ENCODE results near the gene MCTP1. TPM values are rescaled to one million over a fixed set of nuclear protein-coding genes. Genes with fewer than 3 reads are reported as not detected.

MCTP1 gene
- polyA plus RNA-seq, 3 donors: 34.4 to 72.9 (median 55.5) TPM

DNA sequence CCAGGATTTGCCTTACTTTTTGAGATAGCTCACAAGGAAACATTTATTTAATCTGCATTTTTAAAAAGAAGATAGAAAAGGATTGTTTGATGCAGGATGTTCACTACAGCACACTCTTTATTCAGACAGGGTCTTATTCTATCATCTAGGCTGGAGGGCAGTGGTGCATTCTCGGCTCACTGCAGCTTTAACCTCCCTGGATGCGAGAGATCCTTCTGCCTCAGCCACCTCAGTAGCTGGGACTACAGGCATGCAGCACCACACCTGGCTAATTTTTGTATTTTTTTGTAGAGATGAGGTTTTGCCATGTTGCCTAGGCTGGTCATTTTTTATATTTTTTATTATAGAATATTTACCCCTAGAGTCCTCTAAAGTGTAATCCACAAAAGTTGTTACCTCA, 221.4 kb downstream of the MCTP1 start:
- intact Hi-C loops (cut with micrococcal nuclease): no loop called here
- Histone ChIP-seq H3K9ac (ENCODE audit: insufficient read depth, low read length, poor library complexity, severe bottlenecking) (no peak overlapping the region), H3K4me1 (ENCODE audit: control insufficient read depth in 1 of 2, insufficient read depth in 2 of 2, low read length in 2 of 2) (peaks cover 19 to 40% of the 10 kb centered on the region in 2 donors), H3K4me3 (replicated peaks in 1 of 3; ENCODE audit: low read depth in 2 of 3, low read length in 3 of 3) (no peak overlapping the region), H3K4me2 (replicated peaks; ENCODE audit: extremely low read depth, low read length, poor library complexity, severe bottlenecking) (no peak overlapping the region), H3K9me3 (replicated peaks in 1 of 2; ENCODE audit: control insufficient read depth in 1 of 2, insufficient read depth in 1 of 2, low read length in 2 of 2) (no peaks in the 10 kb centered on the region), H3K27ac (ENCODE audit: low read depth in 1 of 2, low read length in 2 of 2) (no peak overlapping the region), H4K20me1 (ENCODE audit: insufficient read depth, low read length) (peaks cover 82% of the 10 kb centered on the region), H3K36me3 (replicated peaks in 1 of 2; ENCODE audit: control insufficient read depth in 1 of 2, insufficient read depth in 2 of 2, low read length in 2 of 2) (no peaks in the 10 kb centered on the region), H3K79me2 (ENCODE audit: insufficient read depth, low read length) (peaks cover 89% of the 10 kb centered on the region), H2AFZ (ENCODE audit: insufficient read depth, low read depth, low read length, poor library complexity, severe bottlenecking) (no peak overlapping the region), H3K27me3 (ENCODE audit: control insufficient read depth in 2 of 2, insufficient read depth in 2 of 2, low read length in 2 of 2) (no peaks in the 10 kb centered on the region)
- Mint-ChIP-seq H3K27me3 (ENCODE audit: low read depth in 3 of 3) (peaks cover 0 to 1% (median 0%) of the 10 kb centered on the region in 3 donors), H3K27ac (no peak overlapping the region), H3K36me3 (peaks cover 4 to 10% of the 10 kb centered on the region in 2 donors), H3K4me1 (peaks cover 34% of the 10 kb centered on the region), H3K9me3 (peaks cover 0 to 2% (median 0%) of the 10 kb centered on the region in 7 donors), H3K4me3 (no peak overlapping the region)
- TF ChIP-seq, protein P1, sequence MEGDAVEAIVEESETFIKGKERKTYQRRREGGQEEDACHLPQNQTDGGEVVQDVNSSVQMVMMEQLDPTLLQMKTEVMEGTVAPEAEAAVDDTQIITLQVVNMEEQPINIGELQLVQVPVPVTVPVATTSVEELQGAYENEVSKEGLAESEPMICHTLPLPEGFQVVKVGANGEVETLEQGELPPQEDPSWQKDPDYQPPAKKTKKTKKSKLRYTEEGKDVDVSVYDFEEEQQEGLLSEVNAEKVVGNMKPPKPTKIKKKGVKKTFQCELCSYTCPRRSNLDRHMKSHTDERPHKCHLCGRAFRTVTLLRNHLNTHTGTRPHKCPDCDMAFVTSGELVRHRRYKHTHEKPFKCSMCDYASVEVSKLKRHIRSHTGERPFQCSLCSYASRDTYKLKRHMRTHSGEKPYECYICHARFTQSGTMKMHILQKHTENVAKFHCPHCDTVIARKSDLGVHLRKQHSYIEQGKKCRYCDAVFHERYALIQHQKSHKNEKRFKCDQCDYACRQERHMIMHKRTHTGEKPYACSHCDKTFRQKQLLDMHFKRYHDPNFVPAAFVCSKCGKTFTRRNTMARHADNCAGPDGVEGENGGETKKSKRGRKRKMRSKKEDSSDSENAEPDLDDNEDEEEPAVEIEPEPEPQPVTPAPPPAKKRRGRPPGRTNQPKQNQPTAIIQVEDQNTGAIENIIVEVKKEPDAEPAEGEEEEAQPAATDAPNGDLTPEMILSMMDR (IDR thresholded peaks at IDR 0.05): no peak
- DNase-seq: no peak
- 100% methylated on average over 2 of the region's 2 CpGs for WGBS (ENCODE audit: insufficient coverage)

DNA sequence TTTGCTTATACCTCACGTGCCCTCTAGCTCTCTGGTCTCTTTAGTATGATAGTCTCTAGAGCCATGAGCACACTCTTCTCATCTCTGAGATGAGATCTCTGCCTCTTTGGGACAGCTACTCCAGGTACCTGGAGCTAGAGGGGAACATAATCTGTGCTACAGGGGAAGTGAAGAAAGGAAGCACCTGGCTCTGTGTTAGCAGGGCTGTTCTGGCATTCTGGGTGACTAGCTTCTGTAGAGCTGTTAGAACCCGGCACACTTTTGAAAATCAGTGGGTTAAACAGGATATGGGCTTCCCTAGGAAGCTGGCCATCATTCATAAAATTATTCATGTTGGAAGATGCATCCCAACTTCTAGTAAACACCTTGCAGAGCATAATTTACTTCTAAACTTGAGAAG, 224.8 kb downstream of the MCTP1 start:
- Mint-ChIP-seq H3K4me3 (no peak overlapping the region), H3K9me3 (no peaks in the 10 kb centered on the region), H3K27ac (peak overlapping the region in 4 of 7 donors; percentile 12 to 71 (median 38)), H3K27me3 (ENCODE audit: low read depth in 3 of 3) (peaks cover 0 to 1% (median 0%) of the 10 kb centered on the region in 3 donors), H3K4me1 (peaks cover 18% of the 10 kb centered on the region), H3K36me3 (peaks cover 7 to 10% of the 10 kb centered on the region in 2 donors)
- Histone ChIP-seq H3K79me2 (ENCODE audit: insufficient read depth, low read length) (peaks cover 96% of the 10 kb centered on the region), H3K27me3 (ENCODE audit: control insufficient read depth in 2 of 2, insufficient read depth in 2 of 2, low read length in 2 of 2) (no peaks in the 10 kb centered on the region), H3K4me3 (replicated peaks in 1 of 3; ENCODE audit: low read depth in 2 of 3, low read length in 3 of 3) (no peak overlapping the region), H2AFZ (ENCODE audit: insufficient read depth, low read depth, low read length, poor library complexity, severe bottlenecking) (no peak overlapping the region), H3K36me3 (replicated peaks in 1 of 2; ENCODE audit: control insufficient read depth in 1 of 2, insufficient read depth in 2 of 2, low read length in 2 of 2) (no peaks in the 10 kb centered on the region), H3K4me2 (replicated peaks; ENCODE audit: extremely low read depth, low read length, poor library complexity, severe bottlenecking) (no peak overlapping the region), H3K9ac (ENCODE audit: insufficient read depth, low read length, poor library complexity, severe bottlenecking) (no peak overlapping the region), H4K20me1 (ENCODE audit: insufficient read depth, low read length) (peaks cover 94% of the 10 kb centered on the region), H3K9me3 (replicated peaks in 1 of 2; ENCODE audit: control insufficient read depth in 1 of 2, insufficient read depth in 1 of 2, low read length in 2 of 2) (no peaks in the 10 kb centered on the region), H3K27ac (ENCODE audit: low read depth in 1 of 2, low read length in 2 of 2) (peak overlapping the region in 1 of 2 donors; percentile 51), H3K4me1 (ENCODE audit: control insufficient read depth in 1 of 2, insufficient read depth in 2 of 2, low read length in 2 of 2) (peaks cover 12 to 21% of the 10 kb centered on the region in 2 donors)
- TF ChIP-seq, protein P1 (IDR thresholded peaks at IDR 0.05): no peak
- 0% methylated on average over 1 of the region's 2 CpGs for WGBS (ENCODE audit: insufficient coverage)
- intact Hi-C loops (cut with micrococcal nuclease): no loop called here
- DNase-seq: no peak
